Stimulated activated CD8-positive, alpha-beta memory T cell treated with anti-CD3 and anti-CD28 coated beads, Interleukin-15, amount 100 ng/mL, for 24 hours (primary cell): ENCODE data around the gene CASP5.
"Not testable (repeated sequence)": the region's sequence is repeated elsewhere in the genome, so short reads cannot be mapped to it uniquely, and the experiment has no call there.

Source experiments
- DNase-seq: peaks from one replicate; pipeline ENCODE4 v3.0.0-alpha.2; 2020; ENCODE audit warnings: low read depth

CASP5 gene

DNA sequence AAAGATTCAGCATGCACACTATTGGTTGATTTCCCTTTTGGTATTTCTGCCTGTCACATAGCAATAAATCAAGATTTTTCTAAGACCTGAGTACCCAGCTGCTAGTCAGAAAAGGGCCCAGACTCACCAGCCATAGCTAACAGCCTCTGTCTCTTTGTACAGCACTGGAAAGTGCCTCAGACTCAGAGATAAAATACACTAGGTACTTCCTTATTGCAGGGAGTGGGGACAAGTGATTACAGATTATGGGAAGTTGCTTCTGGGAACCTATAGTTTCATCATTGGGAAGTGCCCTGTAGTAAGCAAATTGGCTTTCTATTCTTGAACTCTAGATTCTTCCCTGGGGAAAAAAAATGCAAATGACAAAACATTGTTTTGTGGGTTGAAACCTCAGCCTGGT is at the start of gene CASP5:
Gene CASP5 (minus strand): TSS at position 166 of the 400 bp plus-strand sequence. CDS start 32 bp downstream, at position 134.
- no peak for DNase-seq

DNA sequence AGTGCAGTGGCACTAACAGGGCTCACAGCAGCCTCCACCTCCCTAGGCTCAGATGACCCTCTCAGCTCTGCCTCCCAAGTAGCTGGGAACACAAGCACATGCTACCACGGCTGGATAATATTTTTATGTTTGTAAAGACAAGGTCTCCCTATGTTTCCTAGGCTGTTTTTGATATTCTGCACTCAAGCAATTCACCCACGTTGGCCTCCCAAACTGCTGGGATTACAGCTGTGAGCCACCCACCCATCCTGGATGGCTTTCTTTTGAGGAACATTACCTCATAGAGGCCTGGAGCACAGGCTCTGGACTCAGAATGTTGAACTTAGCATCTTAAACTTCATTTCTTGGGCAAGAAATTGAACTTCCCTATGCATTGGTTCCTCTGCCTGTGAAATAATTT is 49.1 kb upstream of the CASP5 start:
- DNase-seq, result not testable (repeated sequence)

DNA sequence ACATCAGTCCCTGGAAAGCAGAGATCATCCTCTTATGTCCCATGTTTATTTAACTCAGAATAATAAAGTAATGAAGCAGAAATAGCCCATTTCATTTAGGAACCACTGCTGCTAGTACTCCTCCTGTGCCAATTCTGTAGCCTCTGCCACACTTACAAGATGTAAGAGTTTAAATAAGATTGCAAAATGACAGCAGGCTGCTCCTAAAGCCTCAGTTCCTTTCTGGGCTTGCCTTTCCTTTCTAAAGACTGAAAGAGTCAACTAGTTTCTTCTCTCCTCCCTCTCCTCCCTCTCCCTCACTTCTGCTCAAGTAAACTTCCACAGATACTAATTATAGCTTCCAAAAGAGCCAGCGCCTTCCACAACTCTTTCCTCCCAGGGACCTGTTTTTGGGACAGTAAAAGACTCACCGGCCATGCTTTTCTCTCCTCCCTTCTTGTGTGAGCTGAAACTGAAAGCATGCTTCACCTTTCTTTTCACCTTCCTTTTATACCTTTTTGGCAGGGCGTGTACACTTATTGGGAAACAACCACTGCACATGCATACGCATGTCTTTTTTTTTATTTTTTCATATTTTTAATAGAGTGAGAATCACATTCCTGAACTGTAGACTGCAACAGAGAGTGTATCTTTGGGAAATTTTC is 48.2 kb upstream of the CASP5 start:
- DNase-seq, result no peak

DNA sequence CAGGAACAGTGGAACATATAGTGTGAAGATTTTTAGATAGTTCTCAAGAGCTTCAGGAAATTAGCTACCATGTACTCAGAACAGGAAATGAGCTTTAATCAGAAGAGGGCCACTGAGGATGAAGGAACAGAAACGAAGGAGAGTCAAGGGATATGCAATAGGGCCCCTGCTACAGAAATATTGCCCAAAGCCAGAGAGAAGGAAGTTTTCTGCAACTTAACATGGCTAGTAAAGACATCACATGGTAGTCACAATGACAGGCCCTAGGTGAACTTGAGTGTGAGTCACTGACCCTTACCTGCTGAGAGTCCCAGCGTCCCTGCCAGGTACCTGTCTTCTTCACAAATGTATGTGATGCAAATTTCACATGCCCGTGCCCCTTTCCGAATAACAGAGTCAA is 47.3 kb upstream of the CASP5 start:
- DNase-seq, result no peak

DNA sequence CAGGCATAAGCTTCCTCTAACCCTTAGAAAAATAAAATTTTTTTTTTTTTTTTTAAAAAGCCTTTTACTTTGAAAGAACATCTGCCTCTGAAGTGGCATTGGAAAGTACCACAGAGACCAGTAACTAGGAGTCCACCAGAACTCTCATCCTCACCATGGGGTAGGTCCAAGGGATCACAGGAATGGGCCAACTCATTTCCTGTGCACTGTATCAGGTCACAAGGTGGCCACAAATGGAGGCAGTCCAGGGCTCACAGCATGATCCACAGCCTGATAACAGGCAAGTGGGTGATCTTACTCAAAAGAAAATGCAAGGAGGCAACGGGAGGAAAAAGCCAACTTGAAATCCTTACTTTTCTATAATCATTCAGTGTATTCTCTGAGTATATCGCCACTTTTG is 46.8 kb upstream of the CASP5 start:
- DNase-seq, result not testable (repeated sequence)

- not testable (repeated sequence) for DNase-seq
These were observed 40.4 kb upstream of the CASP5 start for GRCh38 chr11:105063245-105063941.

DNA sequence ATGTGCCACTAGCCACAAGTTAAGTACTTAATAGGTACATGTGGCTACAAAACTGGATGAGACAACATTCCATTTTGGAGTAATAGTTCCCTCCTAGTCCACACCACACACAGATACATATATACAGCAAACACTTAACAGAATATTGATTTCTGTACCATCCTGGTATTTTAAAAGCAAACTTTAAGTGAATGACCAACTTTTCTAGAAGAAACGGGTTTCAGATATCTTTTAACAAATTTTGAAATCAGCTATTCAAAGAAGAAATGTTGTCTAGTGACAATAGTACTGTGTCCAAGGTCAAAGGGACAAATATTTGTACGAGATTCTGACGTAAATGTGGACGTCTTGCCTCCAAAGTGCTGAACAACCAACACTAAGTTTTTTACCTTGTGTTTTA is 34.5 kb upstream of the CASP5 start:
- no peak for DNase-seq

- DNase-seq, result no peak
These were observed 33.5 kb upstream of the CASP5 start for GRCh38 chr11:105056446-105056845.

DNA sequence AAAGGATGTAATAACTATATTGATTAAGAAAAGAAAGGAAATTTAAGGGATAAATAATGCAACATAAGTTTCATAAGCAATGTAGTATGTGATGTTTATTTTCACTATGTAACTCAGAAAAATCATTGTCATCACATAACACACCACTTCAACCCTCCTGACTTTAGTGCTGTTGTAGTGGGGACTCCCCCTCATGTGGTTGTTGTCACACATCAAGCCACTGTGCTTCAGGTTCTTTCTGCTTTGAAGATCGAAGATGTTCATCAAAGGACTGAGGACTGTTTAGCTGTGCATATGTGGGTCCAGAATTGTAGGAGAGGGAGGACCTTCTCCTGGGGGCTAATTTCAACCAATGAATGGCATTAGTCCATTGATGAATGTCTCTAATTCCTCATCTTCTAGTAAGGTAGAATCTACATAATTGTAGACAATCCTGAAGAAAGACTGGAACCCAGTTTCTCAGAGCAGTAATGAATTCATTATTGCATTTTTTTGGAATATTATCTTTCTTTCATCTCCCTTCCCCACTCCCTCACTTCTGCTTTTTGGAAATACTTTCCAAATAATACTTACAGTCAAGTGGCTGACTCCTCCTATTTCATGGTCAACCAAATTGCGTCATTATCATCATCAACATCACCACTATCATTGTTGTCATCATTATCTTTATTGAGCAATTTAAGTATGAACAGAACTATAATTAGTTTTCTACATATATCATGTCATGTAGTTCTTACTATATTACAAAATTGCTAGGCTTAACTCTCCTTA is 31.9 kb upstream of the CASP5 start:
- DNase-seq, result no peak

GRCh38 chr11:105052487-105052886 is 29.5 kb upstream of the CASP5 start:
- DNase-seq, result no peak

- DNase-seq, result no peak
These were observed 28.6 kb upstream of the CASP5 start for GRCh38 chr11:105051559-105051958.

GRCh38 chr11:105049481-105049880 is 26.5 kb upstream of the CASP5 start:
- no peak for DNase-seq

- no peak for DNase-seq
These were observed 24.1 kb upstream of the CASP5 start for GRCh38 chr11:105046898-105047579.

GRCh38 chr11:105045676-105046296 is 22.8 kb upstream of the CASP5 start:
- no peak for DNase-seq

- not testable (repeated sequence) for DNase-seq
These were observed 21.9 kb upstream of the CASP5 start, which contains the start of gene CARD16 for GRCh38 chr11:105044557-105045524. TSS of gene CARD16 (minus strand) at chr11:105045335. CDS start at chr11:105045297, 38 bp downstream.

DNA sequence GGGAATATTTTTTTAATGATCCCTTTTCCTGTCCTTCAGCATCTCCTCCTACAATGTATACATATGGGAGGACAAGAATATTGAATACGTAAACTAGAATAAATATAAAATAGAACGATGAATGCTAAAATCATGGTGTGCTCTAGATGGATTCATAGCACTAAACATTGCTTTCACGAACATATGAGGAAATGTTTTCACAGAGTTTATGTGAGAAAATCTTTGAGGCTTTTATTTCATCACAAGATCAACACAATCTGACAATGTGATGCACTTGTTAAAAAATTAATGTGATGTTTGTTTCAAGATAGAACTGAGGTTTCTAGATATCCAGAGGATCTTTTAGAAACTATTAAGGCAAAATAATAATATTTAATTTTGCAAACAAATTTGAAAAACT is 19.2 kb upstream of the CASP5 start:
- DNase-seq, result no peak

DNA sequence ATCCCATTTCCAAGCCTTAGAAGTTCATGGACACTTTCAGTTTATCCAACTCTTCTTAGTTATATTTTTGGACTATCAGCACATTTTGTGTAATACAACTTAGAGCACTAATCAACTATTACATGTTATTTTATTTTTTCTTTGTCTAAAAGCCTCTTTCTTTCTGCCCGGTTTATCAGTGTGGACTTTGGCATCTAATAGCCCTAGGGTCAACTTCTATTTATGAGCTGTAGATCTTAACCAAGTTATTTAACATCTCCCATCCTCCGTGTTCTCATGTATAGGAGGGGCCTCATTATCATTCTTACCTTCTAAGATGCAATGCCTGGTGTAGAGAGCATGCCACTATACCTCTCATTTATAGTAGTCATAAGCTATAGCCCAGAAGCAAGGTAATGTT is 17.7 kb upstream of the CASP5 start:
- DNase-seq, result no peak

GRCh38 chr11:105034813-105035620 is 12.0 kb upstream of the CASP5 start, which contains the start of gene CASP1:
TSS of gene CASP1 (minus strand) at chr11:105035144. CDS start at chr11:105035113, 31 bp downstream.
- no peak for DNase-seq

GRCh38 chr11:105034388-105034787 is 11.4 kb upstream of the CASP5 start:
- DNase-seq, result not testable (repeated sequence)

- no peak for DNase-seq
These were observed 10.8 kb upstream of the CASP5 start for GRCh38 chr11:105033781-105034180.
